GOT3 (cell line): ENCODE results near the gene FTO.
A peak's percentile ranks its signal among the peaks of the same experiment; 100 is the strongest.
"Not testable (repeated sequence)": the region's sequence is repeated elsewhere in the genome, so short reads cannot be mapped to it uniquely, and the experiment has no call there.

ENCODE experiments used
- DNase-seq: peaks from one replicate; lab custom pipeline; 2025; ENCODE audit warnings: mixed read lengths; lab: John Stamatoyannopoulos, UW

Gene FTO

DNA sequence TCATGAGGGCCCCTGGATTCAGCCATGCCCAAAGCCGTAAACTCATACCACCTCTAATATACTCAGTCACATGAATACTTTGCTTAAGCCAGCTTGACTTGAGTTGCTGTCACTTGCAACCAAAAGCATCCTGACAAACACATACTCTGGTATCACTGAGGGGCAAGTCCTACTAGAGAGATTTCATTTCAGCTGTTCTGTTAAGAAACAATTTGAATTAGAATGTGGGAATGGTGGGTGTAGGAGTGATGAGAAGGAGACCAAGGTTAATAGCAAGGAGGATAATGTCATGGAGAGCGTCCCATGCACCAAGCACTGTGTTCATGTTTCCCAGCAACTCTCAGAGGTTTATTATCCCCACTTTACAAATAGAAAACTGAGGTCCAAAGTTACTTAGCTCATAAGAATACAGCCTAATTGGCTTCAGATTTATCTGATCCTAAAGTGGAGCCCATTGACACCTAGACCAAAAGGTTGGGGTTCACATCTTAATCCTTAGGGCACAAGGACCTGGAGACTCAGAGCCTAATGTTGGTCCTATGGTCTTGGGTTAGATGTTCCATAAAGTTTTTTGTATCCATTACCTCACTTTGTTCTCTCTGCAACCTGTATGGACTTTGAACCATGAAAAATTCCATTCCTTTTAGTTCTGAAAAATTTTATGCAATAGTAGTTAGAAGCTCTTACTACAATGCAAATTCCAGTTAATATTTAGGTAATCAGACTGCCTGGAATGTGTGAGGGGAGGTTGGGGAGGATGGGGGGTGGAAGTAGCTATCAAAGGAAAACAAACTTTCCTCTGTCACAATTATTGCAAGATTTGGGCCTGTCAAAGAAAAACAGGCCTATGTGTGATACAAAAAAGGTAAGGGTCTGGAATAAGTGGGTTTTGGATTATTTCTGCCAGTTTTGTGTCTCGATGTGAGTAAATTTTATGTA lies 476.7 kb downstream of the FTO start:
- DNase-seq = no peak

- not testable (repeated sequence) for DNase-seq
Measured at GRCh38 chr16:54181683-54182329, 477.9 kb downstream of the FTO start.

GRCh38 chr16:54185045-54185444 lies 481.1 kb downstream of the FTO start:
- DNase-seq = no peak

DNA sequence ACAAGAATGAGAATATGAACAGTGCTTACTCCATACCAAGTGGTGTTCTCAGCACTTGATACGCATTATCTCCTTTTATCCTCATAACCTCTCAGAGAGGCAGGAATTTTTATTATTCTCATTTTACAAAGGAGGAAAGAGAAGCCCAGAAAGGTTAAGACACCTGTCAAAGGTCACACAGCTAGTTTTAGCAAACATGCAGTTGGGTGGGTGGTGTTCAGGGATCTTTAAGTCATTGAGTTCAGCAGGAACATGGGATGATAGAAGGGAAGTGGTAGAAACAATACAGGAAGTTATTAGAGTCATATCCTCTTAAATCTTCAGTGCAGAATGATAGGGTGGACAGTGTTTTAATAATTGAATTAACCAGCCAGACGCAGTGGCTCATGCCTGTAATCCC lies 487.2 kb downstream of the FTO start:
- DNase-seq = no peak

DNA sequence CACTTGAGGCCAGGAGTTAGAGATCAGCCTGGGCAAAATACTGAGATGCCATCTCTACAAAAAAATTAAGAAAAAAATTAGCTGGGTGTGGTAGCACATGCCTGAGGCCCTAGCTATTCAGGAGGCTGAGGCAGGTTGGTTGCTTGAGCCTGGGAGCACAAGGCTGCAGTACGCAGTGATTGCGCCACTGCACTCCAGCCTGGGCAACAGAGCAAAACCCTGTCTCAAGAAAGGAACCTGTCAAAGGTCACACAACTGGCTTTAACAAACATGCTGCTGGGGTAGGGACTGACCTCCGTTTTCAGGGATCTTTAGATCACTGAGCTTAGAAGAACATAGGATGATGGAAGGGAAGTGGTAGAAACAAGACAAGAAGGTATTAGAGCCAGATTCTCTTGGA lies 487.6 kb downstream of the FTO start:
- DNase-seq = no peak

- DNase-seq = no peak
Measured at GRCh38 chr16:54193013-54193664, 489.2 kb downstream of the FTO start.

- DNase-seq = peak; percentile 67
Measured at GRCh38 chr16:54193665-54194333, 489.8 kb downstream of the FTO start.

DNA sequence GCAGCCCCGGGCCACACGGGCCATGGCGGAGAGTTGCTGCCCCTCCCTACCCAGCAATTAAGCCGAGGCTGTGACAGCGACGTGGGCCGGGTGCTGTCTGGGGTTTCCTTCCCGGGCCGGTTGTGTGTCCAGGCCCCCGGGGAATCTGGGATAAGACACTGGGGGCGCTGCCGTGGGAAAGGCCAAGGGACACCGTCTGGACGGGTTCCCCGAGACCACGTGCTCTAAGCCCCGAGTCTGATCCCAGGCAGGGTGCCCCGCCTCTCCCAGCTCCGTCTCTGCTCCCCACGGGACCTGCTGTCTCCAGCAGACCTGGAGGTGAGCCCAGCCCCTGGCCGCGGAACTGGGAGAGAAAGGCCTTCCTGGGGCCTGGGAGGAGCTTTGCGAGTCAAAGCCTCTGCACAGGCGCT lies 490.4 kb downstream of the FTO start:
- DNase-seq = no peak

GRCh38 chr16:54197758-54198157 lies 493.8 kb downstream of the FTO start:
- no peak for DNase-seq

GRCh38 chr16:54199487-54200160 lies 495.7 kb downstream of the FTO start:
- no peak for DNase-seq

DNA sequence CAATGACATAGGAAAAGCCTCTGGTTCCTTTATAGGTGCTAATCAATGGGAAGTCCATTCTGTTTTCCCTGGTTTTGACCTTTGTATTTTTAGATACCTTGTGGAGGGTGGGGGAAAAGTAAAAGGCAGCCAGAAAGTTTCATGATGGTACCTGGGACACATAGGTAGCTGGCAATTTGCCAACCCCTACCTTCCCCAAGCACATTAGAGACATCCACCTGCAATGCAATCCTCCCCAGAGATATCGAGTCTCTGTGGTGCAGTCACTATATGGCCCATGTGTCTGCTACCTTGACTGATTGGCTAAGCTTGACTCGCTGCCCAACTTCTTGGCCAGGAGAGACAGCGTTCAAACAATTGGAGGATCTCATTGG lies 496.2 kb downstream of the FTO start:
- DNase-seq = no peak

DNA sequence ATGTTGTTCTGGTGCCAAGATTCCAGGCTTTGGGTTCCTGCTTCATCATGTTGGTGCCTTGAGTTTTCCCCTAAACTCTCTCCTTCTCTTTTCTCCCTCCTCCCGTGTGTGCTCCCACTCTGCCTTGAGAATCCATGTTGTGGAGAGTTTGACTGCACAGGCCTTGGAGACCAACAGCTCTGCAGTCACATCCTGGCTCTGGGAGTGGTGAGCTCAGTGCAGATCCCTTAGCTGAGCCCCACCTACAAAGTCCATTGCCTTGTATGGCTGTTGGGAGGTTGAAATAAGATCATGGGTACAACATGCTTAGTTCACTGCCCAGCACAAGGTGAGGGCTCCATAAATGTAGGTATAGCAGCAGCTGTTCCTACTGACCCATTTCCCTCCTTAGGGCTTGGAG lies 496.8 kb downstream of the FTO start:
- DNase-seq = no peak

- DNase-seq = no peak
Measured at GRCh38 chr16:54201200-54201599, 497.2 kb downstream of the FTO start.
